GM10248 (cell line): ENCODE measurements around the gene IFI35.

Experiments used
- CTCF ChIA-PET: fragments of 300-600 bp; sonication (Branson Sonifier 250); formaldehyde crosslinking; extraction: SDS; loops from one replicate; lab custom pipeline; 2021; ENCODE audit warnings: antibody characterized with exemption; lab: Yijun Ruan, JAX
- POLR2A ChIA-PET: fragments of 350-650 bp; sonication (Branson Sonifier 250); formaldehyde crosslinking; extraction: SDS; loops from one replicate; lab custom pipeline; 2020; ENCODE audit warnings: antibody characterized with exemption; lab: Yijun Ruan, JAX
- DNase-seq: peaks from one replicate; pipeline ENCODE4 v3.0.0; 2012; ENCODE audit errors: extremely low spot score
- CTCF ChIP-seq: IDR thresholded peaks from 2 replicates; pipeline ENCODE4 v1.5.1; 2012; ENCODE audit warnings: mild to moderate bottlenecking, low read depth; ENCODE audit errors: extremely low read depth, missing control alignments, control extremely low read depth

The IFI35 gene

GRCh38 chr17:43026595-43026994, 20.0 kb downstream of the IFI35 start:
- POLR2A ChIA-PET, result no interaction called here
- TF ChIP-seq CTCF, result no peak
- CTCF ChIA-PET, result interaction anchor here (1.2 to 1.5 kb wide), 4 partner anchors 9 to 308 kb away, joined by 3 to 4 read pairs (median 4); partner anchors contain the start of gene RPL27
- no peak for DNase-seq

- CTCF ChIA-PET, result interaction anchor here (1.2 to 1.5 kb wide), 3 partner anchors 10 to 42 kb away, joined by 3 to 4 read pairs (median 4); partner anchors contain the start of gene RPL27
- DNase-seq, result no peak
- POLR2A ChIA-PET, result interaction anchor here (0.6 kb wide), 2 partner anchors 10 to 400 kb away, joined by 4 to 6 read pairs; no protein-coding TSS in a partner anchor
- no peak for TF ChIP-seq CTCF
These were observed 20.8 kb downstream of the IFI35 start for GRCh38 chr17:43027091-43028032.

GRCh38 chr17:43028221-43028861, 21.8 kb downstream of the IFI35 start:
- CTCF ChIA-PET, result interaction anchor here (1.1 kb wide), 1 partner anchor 9 kb away, joined by 3 read pairs; no protein-coding TSS in a partner anchor
- POLR2A ChIA-PET, result no interaction called here
- TF ChIP-seq CTCF, result no peak
- no peak for DNase-seq

GRCh38 chr17:43030137-43030767, 23.7 kb downstream of the IFI35 start:
- CTCF ChIA-PET, result no interaction called here
- POLR2A ChIA-PET, result no interaction called here
- no peak for TF ChIP-seq CTCF
- DNase-seq, result no peak

GRCh38 chr17:43031666-43032065, 25.1 kb downstream of the IFI35 start:
- POLR2A ChIA-PET, result interaction anchor here (0.7 kb wide), 1 partner anchor 61 kb away, joined by 3 read pairs; no protein-coding TSS in a partner anchor
- TF ChIP-seq CTCF, result no peak
- no peak for DNase-seq
- CTCF ChIA-PET, result no interaction called here
